Stimulated activated CD4-positive, alpha-beta T cell treated with anti-CD3 and anti-CD28 coated beads, Interleukin-2, amount 100 ng/mL, for 4 hours (primary cell): Measurements from ENCODE around the gene ZNF507.

Experiments
- DNase-seq: peaks from one replicate; pipeline ENCODE4 v3.0.0-alpha.2; 2020; ENCODE audit warnings: low read depth

ZNF507 gene

DNA sequence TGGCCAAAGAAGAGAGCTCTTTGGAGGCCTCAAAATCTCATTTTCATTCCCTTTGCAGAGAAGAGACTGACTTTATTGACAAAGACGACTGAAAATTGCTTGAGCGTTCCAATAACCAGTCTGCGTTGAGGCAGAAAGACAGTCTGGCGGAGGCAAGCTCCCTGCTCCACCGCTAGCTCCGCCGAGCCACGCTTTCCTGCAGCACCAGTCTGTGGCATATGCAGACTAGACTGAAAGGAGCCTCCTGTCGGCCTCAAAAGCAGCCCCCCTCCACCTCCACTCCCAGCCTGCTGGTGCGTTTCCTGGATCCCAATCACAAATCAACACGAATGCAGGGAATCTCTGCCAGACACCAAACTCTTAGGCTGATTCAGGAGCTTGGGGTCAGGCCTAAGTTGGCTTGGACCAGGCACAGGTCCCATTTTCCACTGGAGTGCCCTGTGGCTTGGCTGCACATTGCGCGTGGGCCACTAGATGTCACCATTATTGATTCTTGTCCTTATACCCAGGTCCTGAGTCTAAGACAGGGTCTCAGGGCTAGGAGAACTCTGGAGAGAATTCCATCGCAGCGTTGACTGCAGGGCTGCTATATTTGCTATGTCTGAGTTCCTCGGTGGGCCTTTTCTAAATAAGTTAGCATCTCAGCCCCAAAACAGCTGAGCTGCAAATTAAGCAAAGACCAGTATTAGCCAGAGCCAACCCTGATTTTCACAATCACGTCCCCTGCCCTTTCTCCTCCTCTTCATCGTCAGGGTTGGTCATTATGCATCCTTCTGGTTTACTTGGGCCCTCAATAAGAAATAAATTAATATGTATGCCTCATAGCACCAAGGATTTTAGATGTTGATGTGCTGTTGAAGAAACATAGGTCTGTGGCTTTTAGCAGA, 5.2 kb upstream of the ZNF507 start:
- DNase-seq, result no peak

DNA sequence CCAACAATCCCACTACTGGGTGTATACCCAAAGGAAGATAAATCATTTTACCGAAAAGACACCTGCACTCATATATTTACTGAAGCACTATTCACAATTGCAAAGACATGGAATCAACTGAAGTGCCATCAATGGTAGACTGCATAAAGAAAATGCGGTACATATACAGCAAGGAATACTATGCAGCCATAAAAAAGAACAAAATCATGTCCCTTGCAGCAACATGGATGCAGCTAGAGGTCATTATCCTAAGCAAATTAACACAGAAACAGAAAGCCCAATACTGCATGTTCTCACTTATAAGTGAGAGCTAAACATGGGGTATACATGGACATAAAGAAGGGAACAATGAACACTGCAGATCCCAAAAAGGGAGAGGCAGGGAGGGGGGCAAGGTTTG, 2.7 kb upstream of the ZNF507 start:
- DNase-seq, result no peak

DNA sequence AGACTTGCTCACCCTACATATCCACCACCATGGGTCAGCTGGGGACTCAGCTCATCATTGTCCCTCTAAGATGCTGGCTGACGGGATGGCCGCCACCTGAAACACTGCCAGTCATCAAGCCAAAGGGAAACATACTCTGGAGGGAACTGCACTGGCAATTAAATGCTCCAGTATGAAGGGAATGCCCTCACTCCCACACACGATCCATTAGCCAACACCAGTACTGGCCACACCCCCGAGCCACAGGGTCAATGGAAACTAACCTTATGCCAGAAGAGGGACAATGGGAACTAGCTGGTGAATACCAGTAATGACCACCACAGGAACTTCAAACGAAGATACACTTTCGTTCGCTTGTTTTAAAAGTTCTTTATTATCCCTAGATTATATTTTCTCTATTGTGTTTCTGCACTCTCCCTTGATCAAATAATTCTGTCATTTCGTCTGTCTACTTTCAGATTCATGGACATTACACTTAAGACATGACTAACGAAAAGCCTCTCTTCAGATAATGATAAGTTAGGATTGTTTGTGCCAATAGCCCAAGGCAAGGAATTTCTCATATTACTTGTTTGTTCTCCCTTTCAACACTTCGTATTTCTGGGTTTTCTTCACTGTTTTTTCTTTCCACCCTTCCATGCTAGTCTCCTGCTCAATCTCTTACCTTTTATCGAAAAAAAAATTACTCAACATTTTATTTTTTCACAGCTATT, 1.7 kb upstream of the ZNF507 start:
- DNase-seq, result no peak

DNA sequence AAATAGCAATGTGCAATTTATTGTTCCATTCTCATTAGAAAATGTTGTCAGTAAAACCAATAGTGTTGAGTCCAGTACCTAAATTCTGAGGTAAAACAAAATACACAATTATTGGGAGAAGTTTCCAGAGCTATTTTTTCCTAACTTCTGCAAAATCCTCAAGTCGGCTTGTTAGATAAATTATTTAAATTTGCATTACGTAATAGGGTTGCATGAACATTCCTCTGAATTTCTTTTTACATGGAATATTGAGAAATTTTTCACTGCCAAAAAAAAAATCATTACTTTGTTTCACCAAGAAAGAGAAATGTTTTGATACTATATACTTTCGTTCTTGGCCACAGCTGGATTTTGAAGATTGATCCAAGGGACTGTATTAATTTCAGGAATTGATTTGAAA, 1.5 kb downstream of the ZNF507 start:
- no peak for DNase-seq

DNA sequence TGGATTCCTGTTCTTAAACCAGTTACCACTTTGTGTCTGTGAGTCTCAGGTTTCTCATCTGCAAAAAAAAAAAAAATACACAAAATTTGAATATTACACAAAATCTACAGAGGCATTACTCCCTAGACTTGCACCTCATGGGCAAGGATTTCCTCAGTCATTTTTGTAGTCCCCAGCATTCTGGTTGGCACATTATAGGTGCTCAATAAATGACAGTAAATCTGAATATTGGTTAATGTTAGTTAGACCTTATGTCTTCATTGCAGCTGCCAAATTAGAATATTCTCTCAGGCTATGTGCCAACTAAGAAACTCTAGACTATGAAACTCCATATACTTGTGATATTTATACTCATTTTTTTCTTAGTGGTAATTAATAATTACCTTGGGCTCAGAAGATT, 2.2 kb downstream of the ZNF507 start:
- DNase-seq, result no peak

DNA sequence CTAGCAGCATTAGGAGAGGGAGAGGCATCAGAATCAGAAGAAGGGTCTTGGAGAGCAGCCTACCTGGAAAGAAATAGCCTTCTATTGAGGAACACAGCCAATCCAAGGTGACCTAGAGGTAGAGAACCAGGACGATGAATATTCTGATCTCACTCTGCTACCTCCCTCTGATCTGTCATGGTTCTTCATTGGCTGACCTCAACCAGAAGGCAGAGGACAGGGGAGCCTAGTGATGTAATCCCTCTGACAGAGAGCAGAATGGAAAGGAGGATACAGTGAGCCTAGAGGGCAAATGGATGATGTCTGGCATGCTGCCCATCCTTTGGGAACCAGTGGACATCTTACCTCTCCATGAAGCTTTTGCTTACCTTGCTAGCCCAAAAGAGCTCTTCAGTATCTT, 3.6 kb downstream of the ZNF507 start:
- DNase-seq, result no peak

DNA sequence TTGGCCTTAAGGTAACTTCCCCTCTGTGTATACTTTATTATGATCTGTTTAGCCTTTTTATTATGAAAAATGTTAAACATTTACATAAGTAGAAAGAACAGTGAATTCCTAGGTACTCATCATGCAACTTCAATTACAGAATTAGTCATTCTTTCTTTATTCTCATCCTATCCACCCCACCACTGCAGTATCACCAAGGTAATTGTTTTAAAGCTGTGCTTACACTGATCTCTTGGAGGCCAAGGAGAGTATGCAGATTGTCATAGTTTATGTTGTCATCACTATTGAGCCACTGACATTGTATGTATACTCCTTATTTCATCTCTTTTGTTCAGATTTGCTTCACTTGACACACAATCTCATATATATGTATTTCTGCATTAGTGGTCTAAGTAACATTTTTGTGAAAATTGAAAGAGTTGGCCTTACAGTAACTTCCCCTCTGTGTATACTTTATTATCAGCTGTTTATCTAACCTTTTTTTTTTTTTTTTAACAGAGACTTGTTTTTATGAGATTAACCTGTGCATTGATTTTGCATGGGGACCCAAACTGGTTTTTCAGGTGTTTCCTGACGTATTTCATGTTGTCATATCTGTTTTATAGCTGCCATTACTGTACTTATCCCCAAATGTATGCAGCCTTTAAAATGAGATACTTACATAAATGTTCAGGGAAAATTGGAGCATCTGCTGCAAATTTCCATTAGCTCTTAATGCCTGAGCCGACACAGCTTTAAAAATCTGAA, 4.5 kb downstream of the ZNF507 start:
- no peak for DNase-seq

DNA sequence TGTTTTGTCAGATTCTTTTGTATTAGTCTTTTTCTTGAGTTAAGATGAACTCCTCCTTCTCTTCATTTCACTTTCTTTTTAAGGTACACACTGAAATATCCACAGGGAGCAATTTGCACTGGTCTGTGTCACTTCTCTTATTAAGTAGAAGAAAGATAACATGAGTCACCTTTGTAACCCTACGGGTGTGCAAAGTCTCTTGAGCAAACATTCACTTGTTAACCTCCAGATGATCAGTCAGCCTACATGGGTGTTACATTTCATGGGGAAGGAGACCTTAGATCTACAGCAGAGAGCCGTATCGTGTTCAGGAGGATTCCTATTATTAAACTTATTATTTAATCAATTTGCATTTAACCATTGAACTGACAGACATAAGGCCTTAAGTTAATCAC, 5.1 kb downstream of the ZNF507 start:
- no peak for DNase-seq

DNA sequence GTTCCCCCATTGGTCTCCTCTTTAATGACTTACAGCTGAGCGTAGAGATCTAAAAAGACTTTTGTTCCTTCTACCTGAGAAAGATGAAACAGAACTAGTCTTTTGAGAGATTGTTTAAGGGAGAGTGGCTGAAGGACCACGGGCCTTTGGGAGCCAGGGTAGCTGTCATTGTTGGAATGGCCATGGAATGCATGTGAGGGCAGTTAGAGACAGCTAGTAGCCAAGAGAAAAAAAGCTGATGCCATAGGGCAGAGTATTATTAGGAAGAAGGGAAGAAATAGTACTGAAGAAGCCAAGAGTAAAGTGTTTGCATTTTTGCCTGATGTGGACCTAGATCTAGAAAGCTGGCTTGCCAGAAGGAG, 5.6 kb downstream of the ZNF507 start:
- DNase-seq, result no peak

DNA sequence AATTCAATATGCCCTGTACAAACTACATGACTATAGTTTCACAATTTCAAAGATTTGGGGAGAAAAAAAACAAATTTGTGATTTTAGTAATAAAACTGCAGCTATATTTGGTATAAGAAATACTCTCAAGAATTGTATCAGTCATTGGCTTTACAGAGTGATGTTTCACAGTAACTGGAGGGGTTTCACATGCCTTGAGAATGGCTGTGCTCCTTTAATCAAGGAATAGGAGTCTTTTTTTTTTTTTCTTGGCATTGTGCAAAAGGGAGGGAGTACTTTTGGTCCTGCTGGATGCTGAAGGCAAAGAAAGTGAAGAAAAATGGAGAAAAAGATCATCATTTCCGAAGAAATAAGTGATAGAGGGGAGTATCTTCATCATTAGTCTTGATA, 6.8 kb downstream of the ZNF507 start:
- no peak for DNase-seq

DNA sequence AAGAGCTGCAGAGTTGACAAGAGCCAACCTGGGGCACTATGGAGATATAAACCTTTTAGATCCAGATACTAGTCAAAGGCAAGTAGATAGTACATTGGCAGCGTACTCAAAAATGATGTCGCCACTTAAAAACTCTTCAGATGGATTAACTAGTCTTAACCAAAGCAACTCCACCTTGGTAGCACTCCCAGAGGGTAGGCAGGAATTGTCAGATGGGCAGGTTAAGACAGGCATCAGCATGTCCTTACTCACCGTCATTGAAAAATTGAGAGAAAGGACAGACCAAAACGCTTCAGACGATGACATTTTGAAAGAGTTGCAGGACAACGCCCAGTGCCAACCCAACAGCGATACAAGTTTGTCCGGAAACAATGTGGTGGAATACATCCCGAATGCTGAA, 8.9 kb downstream of the ZNF507 start:
- no peak for DNase-seq

DNA sequence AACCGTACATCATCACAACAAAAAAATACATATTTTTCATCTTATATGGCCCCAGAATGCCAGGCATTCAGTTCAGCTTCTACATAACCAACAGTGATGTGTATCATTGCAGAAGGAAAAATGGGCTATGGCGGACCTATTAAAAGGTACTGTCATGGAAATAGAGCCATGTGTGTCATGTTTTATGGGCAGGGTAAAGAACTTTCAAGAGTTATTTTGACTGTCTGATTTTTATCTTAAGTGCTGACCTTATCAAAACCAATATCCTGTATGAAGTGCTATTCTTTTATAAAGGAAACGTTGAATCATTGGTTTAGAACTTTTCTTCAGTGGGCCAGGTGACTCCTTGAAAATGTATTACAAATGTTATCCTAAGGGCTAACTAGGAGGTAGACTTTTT, 9.9 kb downstream of the ZNF507 start:
- no peak for DNase-seq

DNA sequence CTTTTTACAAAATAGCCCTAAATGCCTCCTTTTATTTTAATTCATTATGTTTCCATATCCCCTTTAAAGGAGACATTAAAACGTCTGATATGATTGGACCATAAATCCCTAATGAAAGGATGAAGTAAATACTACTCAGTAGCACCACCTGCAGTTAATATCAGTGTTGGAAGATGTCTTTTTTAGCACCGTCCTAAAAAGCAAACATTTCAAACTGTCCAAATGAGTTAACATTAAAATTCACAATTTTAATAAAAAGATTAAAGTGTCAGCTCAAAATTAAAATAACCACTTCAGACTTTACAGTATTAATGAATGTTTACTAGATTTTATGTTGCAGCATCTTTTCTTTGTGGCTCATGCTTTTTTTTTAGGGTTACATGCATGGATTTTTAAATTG, 12.3 kb downstream of the ZNF507 start:
- no peak for DNase-seq

DNA sequence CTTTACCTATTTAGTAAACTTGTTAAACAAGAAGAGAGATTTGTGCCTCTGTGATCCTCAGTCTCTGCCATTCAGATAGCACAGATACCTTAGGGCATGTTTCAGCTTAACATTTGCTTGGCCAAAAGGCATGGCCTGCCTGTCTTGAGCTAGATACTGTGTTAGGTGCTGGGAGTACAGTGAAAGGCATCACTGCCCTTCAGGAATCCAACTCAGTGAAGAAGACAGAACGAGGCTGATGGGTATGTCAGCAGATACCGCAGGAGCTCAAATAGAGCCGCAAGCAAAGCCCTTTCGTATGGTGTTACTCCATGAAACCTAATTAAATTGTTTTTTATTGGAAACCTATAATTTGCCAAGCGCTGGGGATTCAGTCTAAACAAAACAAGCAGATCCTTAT, 12.9 kb downstream of the ZNF507 start:
- no peak for DNase-seq

DNA sequence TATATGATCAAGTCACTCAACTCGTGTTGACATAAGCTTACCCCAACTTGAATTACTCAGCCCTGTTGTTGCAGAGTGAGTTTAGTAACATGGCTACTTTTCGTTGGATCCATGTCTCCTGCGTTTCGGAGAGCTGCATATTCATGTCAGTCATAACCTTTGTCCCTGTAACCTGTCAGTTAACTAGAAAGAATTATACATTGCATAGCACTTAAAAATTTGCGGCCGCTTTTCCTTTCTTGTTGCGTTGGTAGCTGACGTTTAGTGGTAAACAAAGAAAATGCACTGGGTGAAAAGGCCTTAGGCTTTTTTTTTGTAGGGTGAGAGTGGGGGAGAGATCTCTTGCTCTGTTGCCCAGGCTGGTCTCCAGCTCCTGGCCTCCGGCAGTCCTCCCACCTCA, 14.2 kb downstream of the ZNF507 start:
- no peak for DNase-seq

DNA sequence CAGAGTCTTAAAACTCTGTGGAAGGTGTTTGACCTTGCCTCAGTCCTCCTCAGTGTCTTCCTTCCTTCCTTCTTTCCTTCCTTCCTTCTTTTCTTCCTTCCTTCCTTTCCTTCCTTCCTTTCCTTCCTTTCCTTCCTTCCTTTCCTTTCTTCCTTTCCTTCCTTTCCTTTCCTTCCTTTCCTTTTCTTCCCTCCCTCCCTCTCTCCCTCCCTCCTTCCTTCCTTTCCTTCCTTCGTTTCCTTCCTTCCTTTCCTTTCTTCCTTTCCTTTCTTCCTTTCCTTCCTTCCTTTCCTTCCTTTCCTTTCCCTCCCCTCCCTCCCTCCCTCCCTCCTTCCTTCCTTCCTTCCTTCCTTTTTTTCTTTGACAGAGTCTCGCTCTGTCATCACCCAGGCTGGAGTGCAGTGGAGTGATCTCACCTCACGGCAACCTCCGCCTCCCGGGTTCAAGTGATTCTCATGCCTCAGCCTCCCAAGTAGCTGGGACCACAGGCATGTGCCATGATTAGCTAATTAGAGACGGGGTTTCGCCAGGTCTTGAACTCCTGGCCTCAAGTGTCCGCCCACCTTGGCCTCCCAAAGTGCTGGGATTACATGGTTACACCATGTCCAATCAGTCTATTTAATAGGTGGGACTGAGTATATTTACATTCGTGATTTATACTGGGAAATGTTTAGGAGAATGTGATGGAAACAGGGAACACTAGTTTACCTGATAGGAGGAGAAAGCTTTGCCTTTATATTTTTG, 16.3 kb downstream of the ZNF507 start:
- no peak for DNase-seq

DNA sequence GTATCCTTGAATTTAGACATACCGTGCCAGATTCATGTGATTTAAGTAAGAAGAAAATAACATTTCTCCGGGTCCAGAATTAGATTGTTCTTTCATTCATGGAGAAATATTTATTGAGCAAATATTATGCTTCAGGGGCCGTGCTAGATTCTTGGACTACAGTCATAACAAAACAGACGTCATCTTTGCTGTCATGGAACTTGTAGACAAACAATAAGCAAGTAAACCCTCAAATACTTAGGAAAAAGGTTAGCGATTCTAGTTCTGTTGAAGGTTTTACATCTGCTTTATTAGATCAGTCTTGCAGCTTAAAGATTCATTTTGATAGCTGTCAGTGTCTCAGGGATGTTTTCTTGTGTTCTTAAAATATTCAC, 16.9 kb downstream of the ZNF507 start:
- no peak for DNase-seq

DNA sequence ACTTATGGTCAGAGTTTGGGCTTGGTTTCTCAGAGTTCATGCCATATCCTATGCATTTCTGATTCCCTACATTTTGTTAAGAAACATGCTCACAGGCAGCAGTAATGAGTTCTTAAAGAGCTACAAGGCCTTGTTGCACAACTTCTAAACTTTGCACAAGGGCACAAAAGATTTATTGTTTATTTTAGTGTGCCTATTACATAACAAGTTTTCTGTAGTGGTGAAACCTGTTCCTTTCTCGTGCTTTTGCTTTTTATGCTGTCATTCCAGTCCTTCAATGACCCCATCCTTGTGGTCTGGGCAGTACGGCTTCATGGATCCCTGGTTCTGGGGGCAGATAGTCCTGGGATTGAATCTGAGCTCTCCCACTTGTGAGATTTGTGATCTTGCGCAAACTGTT, 17.8 kb downstream of the ZNF507 start:
- DNase-seq, result no peak

DNA sequence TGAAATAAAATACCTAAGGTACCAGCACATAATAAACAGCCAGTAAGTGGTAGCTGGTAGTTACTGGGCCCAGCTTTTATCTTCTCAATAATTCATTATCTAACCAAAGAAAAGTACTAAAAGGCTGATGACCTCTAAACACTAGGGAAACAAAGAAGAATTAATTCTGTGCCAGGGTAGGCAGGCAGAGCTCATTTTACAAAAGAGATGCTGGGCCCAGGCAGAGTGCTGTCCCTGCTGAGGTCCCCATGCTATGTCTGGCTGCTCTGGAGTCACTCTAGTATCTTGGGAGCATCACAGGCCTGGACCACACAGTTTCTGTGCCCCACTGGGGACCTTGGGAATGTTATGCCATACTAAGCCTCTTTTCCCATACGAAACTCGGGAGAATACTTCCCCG, 18.2 kb downstream of the ZNF507 start:
- DNase-seq, result no peak

DNA sequence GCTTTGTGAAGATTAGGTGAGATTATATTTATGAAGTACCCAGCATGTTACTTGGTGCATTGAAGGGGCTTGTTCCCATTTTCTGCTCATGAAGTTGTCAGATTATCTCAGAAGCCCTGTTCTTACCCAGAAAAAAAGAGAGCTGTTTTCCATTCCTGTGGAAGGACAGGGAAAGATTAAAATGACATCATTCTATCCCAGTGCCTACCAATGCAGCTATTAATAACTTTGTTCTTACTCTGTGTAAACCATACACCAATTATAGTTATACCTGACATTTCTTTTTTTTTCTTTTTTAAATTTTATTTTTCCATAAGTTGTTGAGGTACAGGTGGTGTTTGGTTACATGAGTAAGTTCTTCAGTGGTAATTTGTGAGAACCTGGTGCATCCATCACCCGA, 18.6 kb downstream of the ZNF507 start:
- no peak for DNase-seq

DNA sequence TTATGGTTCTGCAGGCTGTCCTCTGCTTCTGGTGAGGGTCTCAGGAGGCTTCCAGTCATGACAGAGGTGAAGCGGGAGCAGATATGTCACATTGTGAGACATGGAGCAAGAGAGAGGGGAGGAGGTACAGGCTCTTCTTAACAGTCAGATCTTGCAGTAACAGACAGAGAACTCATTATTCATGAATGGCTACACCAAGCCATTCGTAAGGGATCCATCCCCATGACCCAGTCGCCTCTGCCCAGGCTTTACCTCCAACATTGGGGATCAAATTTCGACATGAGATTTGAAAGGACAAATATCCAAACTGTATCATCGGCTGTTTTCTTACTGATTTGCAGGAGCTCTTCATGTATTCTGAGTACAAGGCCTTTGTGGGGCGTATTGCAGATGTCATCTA, 21.7 kb downstream of the ZNF507 start:
- DNase-seq, result no peak

DNA sequence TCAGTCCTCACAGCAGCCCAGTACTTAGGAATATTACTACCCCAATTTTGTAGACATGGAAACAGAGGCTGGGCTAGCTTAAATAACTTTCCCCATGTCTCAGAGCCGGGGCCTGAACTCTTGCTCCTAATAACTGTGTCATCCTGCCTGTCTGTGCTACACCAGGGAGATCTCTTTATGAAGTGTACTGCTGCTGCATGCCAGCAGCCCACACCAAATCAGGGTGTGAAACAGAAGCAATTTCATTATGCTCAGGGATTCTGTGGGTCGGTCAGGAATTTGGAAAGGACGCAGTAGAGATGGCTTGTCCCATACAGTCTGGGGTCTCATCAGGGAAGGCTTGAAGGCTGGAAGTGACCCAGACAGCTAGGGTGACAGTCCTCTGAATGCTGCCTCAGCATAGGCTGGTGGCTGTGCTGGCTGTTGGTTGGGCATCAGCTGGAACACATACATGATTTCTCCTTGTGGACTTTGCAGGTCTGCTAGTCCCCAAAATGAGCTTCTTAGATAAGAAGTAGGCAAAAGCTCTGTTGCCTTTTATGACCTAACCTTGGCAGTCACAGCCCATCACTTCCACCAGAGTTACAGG, 22.6 kb downstream of the ZNF507 start:
- DNase-seq, result no peak
